ENCODE results near the gene PRRX1. TPM values are rescaled to one million over a fixed set of nuclear protein-coding genes. Genes with fewer than 3 reads are reported as not detected.

The PRRX1 gene
- total and polyA plus RNA-seq, 4 donors = 7.7 to 37.5 (median 13.9) TPM

DNA sequence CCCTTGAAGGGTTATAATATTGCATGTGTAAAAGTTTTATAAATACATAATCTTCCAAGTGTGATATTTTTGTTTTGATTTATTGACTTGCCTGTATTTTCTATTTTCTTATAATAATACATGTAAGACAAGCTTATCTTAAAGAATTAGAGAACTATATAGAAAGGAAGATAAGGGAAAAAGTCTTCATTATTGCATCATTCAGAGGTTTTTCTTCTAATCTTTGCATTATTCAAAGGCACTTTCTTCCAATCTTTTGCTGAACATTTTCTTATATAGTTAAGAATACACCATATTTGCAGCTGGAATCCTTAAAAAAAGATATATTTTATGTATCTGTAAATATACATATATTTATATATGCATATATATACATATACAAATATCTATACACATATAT lies 33.4 kb downstream of the PRRX1 start:
- TF ChIP-seq, protein P1, sequence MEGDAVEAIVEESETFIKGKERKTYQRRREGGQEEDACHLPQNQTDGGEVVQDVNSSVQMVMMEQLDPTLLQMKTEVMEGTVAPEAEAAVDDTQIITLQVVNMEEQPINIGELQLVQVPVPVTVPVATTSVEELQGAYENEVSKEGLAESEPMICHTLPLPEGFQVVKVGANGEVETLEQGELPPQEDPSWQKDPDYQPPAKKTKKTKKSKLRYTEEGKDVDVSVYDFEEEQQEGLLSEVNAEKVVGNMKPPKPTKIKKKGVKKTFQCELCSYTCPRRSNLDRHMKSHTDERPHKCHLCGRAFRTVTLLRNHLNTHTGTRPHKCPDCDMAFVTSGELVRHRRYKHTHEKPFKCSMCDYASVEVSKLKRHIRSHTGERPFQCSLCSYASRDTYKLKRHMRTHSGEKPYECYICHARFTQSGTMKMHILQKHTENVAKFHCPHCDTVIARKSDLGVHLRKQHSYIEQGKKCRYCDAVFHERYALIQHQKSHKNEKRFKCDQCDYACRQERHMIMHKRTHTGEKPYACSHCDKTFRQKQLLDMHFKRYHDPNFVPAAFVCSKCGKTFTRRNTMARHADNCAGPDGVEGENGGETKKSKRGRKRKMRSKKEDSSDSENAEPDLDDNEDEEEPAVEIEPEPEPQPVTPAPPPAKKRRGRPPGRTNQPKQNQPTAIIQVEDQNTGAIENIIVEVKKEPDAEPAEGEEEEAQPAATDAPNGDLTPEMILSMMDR (IDR thresholded peaks at IDR 0.05; ENCODE audit: control extremely low read depth, extremely low read depth) = no peak
- Histone ChIP-seq H3K9ac (ENCODE audit: insufficient read depth in 1 of 2, low read length in 2 of 2) (no peak overlapping the region), H3K4me3 (no peak overlapping the region), H3K9me3 (ENCODE audit: control insufficient read depth in 4 of 4, insufficient read depth in 3 of 4, low read length in 3 of 4) (no peaks in the 10 kb centered on the region), H3K27ac (ENCODE audit: low read depth in 1 of 2, low read length in 1 of 2) (no peak overlapping the region), H3K27me3 (ENCODE audit: control insufficient read depth in 3 of 3, insufficient read depth in 3 of 3, low read length in 2 of 3) (no peaks in the 10 kb centered on the region), H3K36me3 (ENCODE audit: control insufficient read depth in 4 of 4, insufficient read depth in 4 of 4, low read length in 4 of 4) (no peaks in the 10 kb centered on the region), H3K4me1 (ENCODE audit: control insufficient read depth in 5 of 5, insufficient read depth in 5 of 5, low read length in 5 of 5) (peaks cover 0 to 31% (median 9%) of the 10 kb centered on the region in 5 donors)
- ATAC-seq (ENCODE audit: insufficient read depth, low FRiP score) = no peak
- no peak for DNase-seq

DNA sequence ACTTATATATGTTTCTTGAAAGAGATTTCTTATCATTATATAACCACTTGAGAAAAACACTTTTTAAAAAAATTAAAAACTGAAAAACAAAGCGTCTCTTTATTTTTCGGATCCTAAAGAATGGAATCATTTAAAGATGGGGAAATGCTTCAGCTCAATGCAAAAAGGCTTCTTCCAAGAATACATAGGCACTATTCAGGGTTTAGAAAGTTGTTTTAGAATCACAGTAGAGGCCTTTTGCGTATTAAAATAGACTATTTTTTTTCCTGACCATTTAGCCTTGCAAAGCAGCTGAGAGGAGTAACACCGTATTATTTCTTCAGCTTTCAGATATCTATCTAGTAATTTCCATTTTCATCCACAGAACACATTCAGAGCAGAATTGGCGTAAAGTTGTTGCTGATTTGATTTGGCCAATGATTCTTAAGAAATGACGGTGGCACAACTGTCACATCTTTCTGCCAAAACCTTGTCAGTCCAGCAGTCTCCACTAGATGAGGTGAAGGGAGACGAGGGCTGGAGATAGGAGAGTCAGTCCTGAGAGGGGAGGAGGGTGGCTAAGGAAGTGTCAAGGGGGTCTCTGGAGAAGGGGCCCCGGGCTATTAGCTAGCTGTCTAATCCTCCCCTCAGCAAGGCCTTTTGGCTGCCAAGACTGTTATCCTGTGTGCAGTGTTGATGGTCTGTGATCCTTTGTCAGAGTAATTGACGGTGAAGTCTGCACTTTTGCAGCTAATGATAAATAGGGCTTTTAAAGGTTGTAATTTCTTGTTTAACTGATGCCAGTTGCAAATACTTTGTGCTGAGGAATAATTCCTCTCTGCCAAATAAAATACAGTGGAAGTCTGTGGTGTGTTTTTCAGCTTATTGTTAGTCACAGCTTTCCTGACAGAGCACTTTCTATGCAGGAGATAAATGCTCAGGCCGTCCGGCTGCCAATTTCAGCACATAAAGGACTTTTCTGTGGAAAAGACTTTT lies 34.7 kb downstream of the PRRX1 start:
- Histone ChIP-seq H3K27me3 (ENCODE audit: control insufficient read depth in 3 of 3, insufficient read depth in 3 of 3, low read length in 2 of 3) (no peaks in the 10 kb centered on the region), H3K9me3 (ENCODE audit: control insufficient read depth in 4 of 4, insufficient read depth in 3 of 4, low read length in 3 of 4) (no peaks in the 10 kb centered on the region), H3K27ac (ENCODE audit: low read depth in 1 of 2, low read length in 1 of 2) (peak overlapping the region in 1 of 2 donors; percentile 69), H3K4me1 (ENCODE audit: control insufficient read depth in 5 of 5, insufficient read depth in 5 of 5, low read length in 5 of 5) (peaks cover 0 to 31% (median 4%) of the 10 kb centered on the region in 5 donors), H3K36me3 (ENCODE audit: control insufficient read depth in 4 of 4, insufficient read depth in 4 of 4, low read length in 4 of 4) (no peaks in the 10 kb centered on the region), H3K9ac (ENCODE audit: insufficient read depth in 1 of 2, low read length in 2 of 2) (no peak overlapping the region), H3K4me3 (no peak overlapping the region)
- 72 to 84% methylated on average over 11 of the region's 11 CpGs for WGBS, 2 donors
- TF ChIP-seq, protein P1 (IDR thresholded peaks at IDR 0.05; ENCODE audit: control extremely low read depth, extremely low read depth) = no peak
- peak; percentile 56 to 80 (median 79) for DNase-seq
- ATAC-seq (ENCODE audit: insufficient read depth, low FRiP score) = no peak

DNA sequence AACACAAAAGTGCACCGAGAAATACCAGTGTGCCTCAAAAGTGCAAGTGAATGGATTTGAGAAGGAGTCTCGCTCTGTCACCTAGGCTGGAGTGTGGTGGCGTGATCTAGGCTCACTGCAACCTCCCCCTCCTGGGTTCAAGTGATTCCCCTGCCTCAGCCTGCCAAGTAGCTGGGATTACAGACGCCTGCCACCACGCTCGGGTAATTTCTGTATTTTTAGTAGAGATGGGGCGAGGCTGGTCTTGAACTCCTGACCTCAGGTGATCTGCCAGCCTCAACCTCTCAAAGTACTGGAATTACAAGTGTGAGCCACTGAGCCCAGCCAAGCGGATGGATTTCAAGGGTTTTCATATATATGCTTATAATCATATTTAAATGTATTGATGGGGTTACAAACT lies 35.8 kb downstream of the PRRX1 start:
- Histone ChIP-seq H3K9me3 (ENCODE audit: control insufficient read depth in 4 of 4, insufficient read depth in 3 of 4, low read length in 3 of 4) (no peaks in the 10 kb centered on the region), H3K27me3 (ENCODE audit: control insufficient read depth in 3 of 3, insufficient read depth in 3 of 3, low read length in 2 of 3) (no peaks in the 10 kb centered on the region), H3K36me3 (ENCODE audit: control insufficient read depth in 4 of 4, insufficient read depth in 4 of 4, low read length in 4 of 4) (no peaks in the 10 kb centered on the region), H3K27ac (ENCODE audit: low read depth in 1 of 2, low read length in 1 of 2) (peak overlapping the region in 1 of 2 donors; percentile 23), H3K9ac (ENCODE audit: insufficient read depth in 1 of 2, low read length in 2 of 2) (no peak overlapping the region), H3K4me1 (ENCODE audit: control insufficient read depth in 5 of 5, insufficient read depth in 5 of 5, low read length in 5 of 5) (peaks cover 0 to 22% (median 4%) of the 10 kb centered on the region in 5 donors), H3K4me3 (no peak overlapping the region)
- DNase-seq (no peak), ATAC-seq (ENCODE audit: insufficient read depth, low FRiP score) (no peak)
- WGBS, 2 donors = 85 to 89% methylated on average over 8 of the region's 8 CpGs
- TF ChIP-seq, protein P1 (IDR thresholded peaks at IDR 0.05; ENCODE audit: control extremely low read depth, extremely low read depth) = no peak
